Tibial artery (tissue), 4 donors: ENCODE results near the gene PTN.
"Not testable (repeated sequence)": the region's sequence is repeated elsewhere in the genome, so short reads cannot be mapped to it uniquely, and the experiment has no call there.

ENCODE experiments used
- DNase-seq, 2 donors: peaks; one replicate each; pipeline ENCODE4 v3.0.0-alpha.2; 2019
- H3K27ac ChIP-seq, 2 donors: fragments of 200-600 bp; sonication (generic) in 1 of 2; 1 replicate in 1 of 2; 2 replicates in 1 of 2; pipeline ENCODE4 v1.5.1; 2018 to 2019; ENCODE audit warnings: mild to moderate bottlenecking in 1 of 2
- H3K27me3 ChIP-seq, 2 donors: fragments of 200-600 bp; sonication (generic) in 1 of 2; one replicate each; pipeline versions ENCODE4 v1.5.1 to v1.6.0; 2016 to 2019
- H3K36me3 ChIP-seq, 3 donors: fragments of 200-600 bp; sonication (generic) in 2 of 3; one replicate each; pipeline ENCODE4 v1.5.1; 2016 to 2019; ENCODE audit warnings: mild to moderate bottlenecking in 2 of 3
- H3K4me1 ChIP-seq, 4 donors: fragments of 200-600 bp; sonication (generic) in 2 of 4; 1 replicate in 3 of 4; 2 replicates in 1 of 4; pipeline ENCODE4 v1.5.1; 2016 to 2019
- H3K4me3 ChIP-seq, 2 donors: fragments of 200-600 bp; sonication (generic) in 1 of 2; 1 replicate in 1 of 2; 2 replicates in 1 of 2; pipeline ENCODE4 v1.5.1; 2018 to 2019; ENCODE audit warnings: mild to moderate bottlenecking in 2 of 2
- H3K9me3 ChIP-seq, 3 donors: fragments of 200-600 bp; sonication (generic) in 1 of 3; one replicate each; pipeline ENCODE4 v1.5.1; 2016 to 2019
- CTCF ChIP-seq, 2 experiments: fragments of 200-600 bp in 1 of 2; fragments of 450-650 bp in 1 of 2; IDR thresholded peaks; one replicate each; pipeline ENCODE4 v1.5.1; 2017 to 2019; ENCODE audit warnings: antibody characterized with exemption in 2 of 2, mild to moderate bottlenecking in 1 of 2, moderate library complexity in 1 of 2
- intact Hi-C: fragments of 100-400 bp; cut with DNase I; formaldehyde crosslinking; loops from one replicate; pipeline ENCODE4 v1.15.0; 2023; ENCODE audit warnings: low total_unique reads

Gene PTN

DNA sequence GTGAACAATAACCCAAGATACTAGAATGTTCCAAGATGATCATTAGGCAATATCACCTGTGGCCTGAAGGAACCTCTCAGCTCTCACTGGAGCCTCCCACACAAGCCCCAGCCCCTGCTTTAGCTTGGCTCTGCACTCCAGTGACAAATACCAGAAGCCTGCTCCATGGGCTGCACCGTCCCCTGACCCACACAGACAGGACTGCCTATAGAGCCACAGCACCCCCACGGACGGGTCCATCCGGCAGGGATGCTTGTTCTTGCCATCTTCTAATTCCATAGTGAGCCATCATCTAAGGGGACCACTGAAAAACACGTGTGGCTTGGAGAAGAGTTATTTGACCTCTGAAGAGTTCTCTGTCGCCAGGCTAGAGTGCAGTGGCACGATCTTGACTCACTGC, 100.9 kb downstream of the PTN start:
- DNase-seq: no peak
- Histone ChIP-seq H3K27ac (no peak overlapping the region), H3K4me3 (no peak overlapping the region), H3K4me1 (no peaks in the 10 kb centered on the region), H3K27me3 (no peaks in the 10 kb centered on the region), H3K9me3 (no peaks in the 10 kb centered on the region), H3K36me3 (no peaks in the 10 kb centered on the region)
- TF ChIP-seq CTCF (IDR thresholded peaks at IDR 0.05): no peak
- intact Hi-C loops: no loop called here

GRCh38 chr7:137241655-137242360, 101.7 kb downstream of the PTN start:
- no peaks in the 10 kb centered on the region for H3K9me3 ChIP-seq
- H3K4me1 ChIP-seq: no peaks in the 10 kb centered on the region
- H3K27ac ChIP-seq: no peak overlapping the region
- H3K4me3 ChIP-seq: no peak overlapping the region
- intact Hi-C loops: no loop called here
- H3K36me3 ChIP-seq: no peaks in the 10 kb centered on the region
- no peak for DNase-seq
- H3K27me3 ChIP-seq: no peaks in the 10 kb centered on the region
- TF ChIP-seq CTCF (IDR thresholded peaks at IDR 0.05): no peak

- H3K27me3 ChIP-seq, H3K36me3 ChIP-seq, H3K4me1 ChIP-seq, H3K27ac ChIP-seq, H3K4me3 ChIP-seq, DNase-seq, intact Hi-C loops, H3K9me3 ChIP-seq: not testable (repeated sequence)
Measured at GRCh38 chr7:137239186-137239585, 104.3 kb downstream of the PTN start.

- Histone ChIP-seq H3K36me3 (no peaks in the 10 kb centered on the region), H3K27me3 (no peaks in the 10 kb centered on the region), H3K9me3 (no peaks in the 10 kb centered on the region), H3K4me1 (no peaks in the 10 kb centered on the region), H3K27ac (no peak overlapping the region), H3K4me3 (no peak overlapping the region)
- no peak for TF ChIP-seq CTCF (IDR thresholded peaks at IDR 0.05)
- intact Hi-C loops: no loop called here
- DNase-seq: no peak
Measured at GRCh38 chr7:137235434-137235833, 108.1 kb downstream of the PTN start.

- Histone ChIP-seq H3K4me3 (no peak overlapping the region), H3K27me3 (no peaks in the 10 kb centered on the region), H3K27ac (no peak overlapping the region), H3K9me3 (no peaks in the 10 kb centered on the region), H3K36me3 (no peaks in the 10 kb centered on the region), H3K4me1 (no peaks in the 10 kb centered on the region)
- DNase-seq: no peak
- no peak for TF ChIP-seq CTCF (IDR thresholded peaks at IDR 0.05)
- intact Hi-C loops: no loop called here
Measured at GRCh38 chr7:137231167-137231566, 112.4 kb downstream of the PTN start.

DNA sequence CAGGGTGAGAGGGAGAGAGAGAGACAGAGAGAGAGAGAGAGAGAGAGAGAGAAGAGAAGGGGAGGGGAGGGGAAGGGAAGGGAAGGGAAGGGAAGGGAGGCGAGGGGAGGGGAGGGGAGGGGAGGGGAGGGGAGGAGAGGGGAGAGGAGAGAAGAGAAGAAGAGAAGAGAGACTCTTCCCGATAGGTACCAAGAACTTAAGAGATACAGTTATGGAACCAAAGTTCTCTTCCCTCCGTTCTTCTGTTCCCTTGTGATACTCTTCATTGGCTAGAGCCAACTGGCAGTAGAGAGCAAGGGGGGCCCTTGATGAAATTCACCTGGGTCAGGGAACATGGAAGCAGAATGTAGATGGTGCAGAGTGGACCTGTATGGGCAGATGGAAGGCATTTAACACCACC, 122.1 kb downstream of the PTN start:
- DNase-seq: no peak
- Histone ChIP-seq H3K27ac (no peak overlapping the region), H3K27me3 (no peaks in the 10 kb centered on the region), H3K4me1 (no peaks in the 10 kb centered on the region), H3K4me3 (no peak overlapping the region), H3K36me3 (no peaks in the 10 kb centered on the region), H3K9me3 (no peaks in the 10 kb centered on the region)
- no peak for TF ChIP-seq CTCF (IDR thresholded peaks at IDR 0.05)
- intact Hi-C loops: no loop called here
